CD4-positive, alpha-beta T cell (primary cell): ENCODE data around the gene IRAK4. TPM values are rescaled to one million over a fixed set of nuclear protein-coding genes. Genes with fewer than 3 reads are reported as not detected.

Experiments
- ATAC-seq: fragments of 200-7000 bp; cut with Tn5 transposase; one replicate; pipeline ENCODE4 v1.10.0; 2022; ENCODE audit warnings: mild to moderate bottlenecking; ENCODE audit not compliant: poor library complexity
- CTCF ChIA-PET: fragments of 350-600 bp; sonication (Branson Sonifier 250); formaldehyde crosslinking; loops from one replicate; lab custom pipeline; 2021; ENCODE audit warnings: antibody characterized with exemption, inconsistent platforms; lab: Charles Lee
- POLR2A ChIA-PET: fragments of 350-600 bp; sonication (Branson Sonifier 250); formaldehyde crosslinking; loops from one replicate; lab custom pipeline; 2021; ENCODE audit warnings: antibody characterized with exemption, inconsistent platforms; lab: Charles Lee
- DNase-seq, 14 experiments: peaks; one replicate each; pipeline ENCODE4 v3.0.0-alpha.2; 2013 to 2020; ENCODE audit warnings: mixed read lengths in 2 of 14
- H3K27ac ChIP-seq, 2 donors: one replicate each; pipeline versions ENCODE4 v1.5.1 to v1.7.0; 2013; ENCODE audit warnings: low read length in 2 of 2, low read depth in 1 of 2, mild to moderate bottlenecking in 1 of 2
- H3K27me3 ChIP-seq, 2 experiments: 1 replicate in 1 of 2; 2 replicates in 1 of 2; pipeline versions ENCODE4 v1.6.1 to v1.7.0; 2013; ENCODE audit warnings: low read length in 2 of 2, control low read depth in 1 of 2, mild to moderate bottlenecking in 1 of 2, moderate library complexity in 1 of 2; ENCODE audit not compliant: insufficient read depth in 2 of 2, control insufficient read depth in 1 of 2
- H3K36me3 ChIP-seq: one replicate; pipeline ENCODE4 v1.6.1; 2013; ENCODE audit warnings: low read length, control low read depth; ENCODE audit not compliant: insufficient read depth
- H3K4me1 ChIP-seq: one replicate; pipeline ENCODE4 v1.6.1; 2013; ENCODE audit warnings: low read length, control low read depth; ENCODE audit not compliant: insufficient read depth
- H3K4me3 ChIP-seq: one replicate; pipeline ENCODE4 v1.5.1; 2013; ENCODE audit warnings: mild to moderate bottlenecking, low read length, moderate library complexity
- H3K9me3 ChIP-seq, 2 experiments: 1 replicate in 1 of 2; 2 replicates in 1 of 2; pipeline versions ENCODE4 v1.6.1 to v1.7.0; 2013; ENCODE audit warnings: low read length in 2 of 2, mild to moderate bottlenecking in 2 of 2, control low read depth in 1 of 2, moderate library complexity in 1 of 2; ENCODE audit not compliant: control insufficient read depth in 1 of 2, insufficient read depth in 1 of 2
- H3K27ac Mint-ChIP-seq: one replicate; pipeline ENCODE4 v1.8.0; 2020; ENCODE audit warnings: mixed read lengths
- H3K27me3 Mint-ChIP-seq: one replicate; pipeline ENCODE4 v1.8.0; 2021; ENCODE audit warnings: mixed read lengths
- H3K36me3 Mint-ChIP-seq: one replicate; pipeline ENCODE4 v1.8.0; 2021; ENCODE audit warnings: low read depth, mixed read lengths
- H3K4me1 Mint-ChIP-seq: one replicate; pipeline ENCODE4 v1.8.0; 2021; ENCODE audit warnings: low read depth, mixed read lengths
- H3K4me3 Mint-ChIP-seq: one replicate; pipeline ENCODE4 v1.8.0; 2020; ENCODE audit warnings: mild to moderate bottlenecking, mixed read lengths
- H3K9me3 Mint-ChIP-seq: one replicate; pipeline ENCODE4 v1.8.0; 2020; ENCODE audit warnings: mixed read lengths
- CTCF ChIP-seq: fragments of 200-600 bp; IDR thresholded peaks from one replicate; pipeline ENCODE4 v1.8.0; 2022; ENCODE audit warnings: antibody characterized with exemption, mild to moderate bottlenecking
- intact Hi-C, 2 experiments: fragments of 100-400 bp; cut with DNase I in 1 of 2; cut with micrococcal nuclease in 1 of 2; formaldehyde crosslinking; loops; one replicate each; pipeline versions ENCODE4 v1.15.1 to v1.9.0; 2023 to 2025; cut with DNase I, micrococcal nuclease
- total RNA-seq, 174 experiments: library from RNA in 2 of 174; stranded (reverse) in 2 of 174; gene quantifications; one replicate each; pipeline ENCODE4 v1.2.3 and lab custom pipeline; 2021 to 2026

The IRAK4 gene
- total RNA-seq, 2 experiments from 2014 or later: 27.3 to 29.0 TPM

- DNase-seq: peak in 3 of 14 experiments; percentile 47 to 53 (median 52)
- ATAC-seq: peak; percentile 27
- Histone ChIP-seq H3K27me3 (no peaks in the 10 kb centered on the region), H3K9me3 (no peaks in the 10 kb centered on the region), H3K4me1 (peaks cover 38% of the 10 kb centered on the region), H3K36me3 (no peaks in the 10 kb centered on the region), H3K27ac (peak overlapping the region in 1 of 2 donors; percentile 21), H3K4me3 (no peak overlapping the region)
- no peak for TF ChIP-seq CTCF
- intact Hi-C loops: loop anchor here in 1 of 2 experiments (2.0 kb wide), 1 partner anchor 26 kb away; the partner anchor contains the start of gene TWF1
- ChIA-PET CTCF (interaction anchor here (1.3 kb wide), 1 partner anchor 50 kb away, joined by 3 read pairs; no protein-coding TSS in a partner anchor), POLR2A (interaction anchor here (0.5 to 9.8 kb wide), 6 partner anchors 13 to 74 kb away, joined by 3 to 153 read pairs (median 3); partner anchors contain the start of genes IRAK4, PUS7L and TWF1)
- H3K4me3 Mint-ChIP-seq: peak overlapping the region; percentile 35
- H3K9me3 Mint-ChIP-seq: no peaks in the 10 kb centered on the region
- no peaks in the 10 kb centered on the region for H3K27me3 Mint-ChIP-seq
- peaks cover 55% of the 10 kb centered on the region for H3K4me1 Mint-ChIP-seq
- H3K27ac Mint-ChIP-seq: peak overlapping the region; percentile 34
- H3K36me3 Mint-ChIP-seq: no peaks in the 10 kb centered on the region
Measured at GRCh38 chr12:43832463-43833168, 73.9 kb downstream of the IRAK4 start.

- POLR2A ChIA-PET: interaction anchor here (0.6 to 9.8 kb wide), 5 partner anchors 25 to 1509 kb away, joined by 3 to 153 read pairs (median 15); partner anchors contain the start of genes IRAK4, PUS7L and TWF1
- H3K27me3 ChIP-seq: no peaks in the 10 kb centered on the region
- peak; percentile 5 for ATAC-seq
Measured at GRCh38 chr12:43835264-43835655, 76.5 kb downstream of the IRAK4 start.

More at GRCh38 chr12:43835264-43835655, 76.5 kb downstream of the IRAK4 start:
- peaks cover 38% of the 10 kb centered on the region for H3K4me1 ChIP-seq
- TF ChIP-seq CTCF: no peak
- no peaks in the 10 kb centered on the region for H3K36me3 ChIP-seq
- CTCF ChIA-PET: interaction anchor here (1.0 to 1.4 kb wide), 2 partner anchors 29 to 47 kb away, joined by 3 to 5 read pairs; partner anchors contain the start of gene TWF1
- Mint-ChIP-seq H3K4me3 (peak overlapping the region; percentile 89), H3K4me1 (peaks cover 65% of the 10 kb centered on the region), H3K27ac (peak overlapping the region; percentile 84), H3K9me3 (no peaks in the 10 kb centered on the region), H3K27me3 (no peaks in the 10 kb centered on the region), H3K36me3 (no peaks in the 10 kb centered on the region)
- peak in 2 of 14 experiments; percentile 2 for DNase-seq
- intact Hi-C loops: loop anchor here (1.0 to 5.0 kb wide), 2 partner anchors 30 to 47 kb away; no protein-coding TSS in a partner anchor
- peak overlapping the region; percentile 64 for H3K4me3 ChIP-seq
- no peaks in the 10 kb centered on the region for H3K9me3 ChIP-seq
- no peak overlapping the region for H3K27ac ChIP-seq
